HG03469 (cell line): ENCODE data around the gene NELFA.

Experiments used
- ATAC-seq: cut with Tn5 transposase; IDR thresholded peaks from one replicate; pipeline ENCODE4 v1.9.1; 2021; ENCODE audit warnings: mild to moderate bottlenecking, moderate library complexity, moderate number of reproducible peaks; ENCODE audit not compliant: unreplicated experiment

NELFA gene

GRCh38 chr4:1940566-1940965 lies 68.2 kb downstream of the NELFA start:
- no peak for ATAC-seq

- ATAC-seq: no peak
Measured at GRCh38 chr4:1939664-1940509, 68.9 kb downstream of the NELFA start.

GRCh38 chr4:1938027-1938426 lies 70.7 kb downstream of the NELFA start:
- no peak for ATAC-seq

GRCh38 chr4:1937550-1937949 lies 71.2 kb downstream of the NELFA start:
- no peak for ATAC-seq

GRCh38 chr4:1933700-1934099 lies 75.1 kb downstream of the NELFA start:
- ATAC-seq: no peak

- no peak for ATAC-seq
Measured at GRCh38 chr4:1932736-1933135, 76.0 kb downstream of the NELFA start.
